Raji (cell line): ENCODE measurements around the gene DDC.

Experiments used
- POLR2A ChIP-seq: IDR thresholded peaks from 2 replicates; pipeline ENCODE4 v1.6.1; 2011; ENCODE audit warnings: low read depth, low read length, control low read depth; ENCODE audit not compliant: insufficient read depth

Gene DDC

DNA sequence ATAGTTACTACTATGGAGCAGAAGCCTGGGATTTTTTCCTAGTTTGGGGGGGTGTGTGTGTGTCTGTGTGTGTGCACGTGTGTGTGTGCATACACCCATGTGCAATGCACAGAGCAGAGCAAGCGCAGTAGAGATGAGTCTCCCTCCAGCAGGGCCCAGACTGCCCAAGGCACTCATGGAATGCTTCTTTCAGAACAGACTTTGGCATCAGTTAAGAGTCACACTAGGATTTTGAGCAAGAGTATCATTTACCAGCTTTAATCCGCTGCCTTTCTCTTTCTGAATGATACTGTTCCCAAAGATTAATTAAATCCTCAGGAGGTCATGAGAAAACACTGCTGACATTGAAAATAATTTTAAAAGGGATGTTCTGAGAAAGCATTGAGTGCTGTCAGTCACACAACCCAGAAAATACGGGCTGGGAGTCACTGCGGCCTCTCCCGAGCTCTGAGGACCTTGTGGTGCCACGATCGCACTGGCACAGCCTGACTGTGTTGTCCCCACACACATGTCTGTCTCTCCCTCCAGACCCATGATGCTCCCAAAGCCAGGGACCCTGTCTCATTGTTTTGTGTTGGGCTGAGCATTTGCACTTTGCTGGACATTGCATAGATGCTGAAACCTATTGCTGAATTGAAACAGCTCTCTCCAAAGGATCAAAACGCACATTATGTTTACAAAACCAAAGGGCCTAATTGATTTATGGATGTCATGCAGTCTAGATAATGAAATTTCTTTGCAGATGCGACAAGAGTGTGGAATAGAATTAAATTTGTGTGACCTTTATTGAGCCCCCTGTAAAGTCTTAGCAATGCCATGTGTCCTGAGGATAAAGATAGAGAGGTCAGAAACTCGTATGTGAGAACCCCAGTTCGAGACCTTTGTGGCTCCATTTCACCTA, 60.3 kb downstream of the DDC start:
- TF ChIP-seq POLR2A: no peak

GRCh38 chr7:50502947-50503346, 62.3 kb downstream of the DDC start:
- no peak for TF ChIP-seq POLR2A

GRCh38 chr7:50502001-50502684, 63.1 kb downstream of the DDC start:
- no peak for TF ChIP-seq POLR2A

DNA sequence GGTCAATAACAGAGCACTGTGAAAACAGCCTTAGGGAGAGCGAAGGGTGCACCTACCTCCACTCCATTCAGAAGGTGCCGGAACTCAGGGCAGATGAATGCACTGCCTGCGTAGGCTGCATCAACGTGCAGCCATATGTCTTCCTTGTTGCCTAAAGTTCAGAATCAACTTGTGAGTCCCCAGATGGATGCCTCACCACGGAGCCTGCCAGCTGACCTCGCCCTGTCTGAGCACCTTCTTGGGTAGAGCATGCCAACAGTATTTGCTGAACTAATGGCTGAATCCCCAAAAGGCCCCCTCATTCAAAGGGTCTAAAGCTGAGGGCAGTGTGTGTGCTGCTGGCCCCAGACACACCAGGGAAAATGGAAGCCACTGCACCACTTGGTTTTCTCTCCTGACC, 66.1 kb downstream of the DDC start:
- no peak for TF ChIP-seq POLR2A

- no peak for TF ChIP-seq POLR2A
Measured at GRCh38 chr7:50497968-50498367, 67.2 kb downstream of the DDC start.

- TF ChIP-seq POLR2A: no peak
Measured at GRCh38 chr7:50497068-50497642, 68.0 kb downstream of the DDC start.

DNA sequence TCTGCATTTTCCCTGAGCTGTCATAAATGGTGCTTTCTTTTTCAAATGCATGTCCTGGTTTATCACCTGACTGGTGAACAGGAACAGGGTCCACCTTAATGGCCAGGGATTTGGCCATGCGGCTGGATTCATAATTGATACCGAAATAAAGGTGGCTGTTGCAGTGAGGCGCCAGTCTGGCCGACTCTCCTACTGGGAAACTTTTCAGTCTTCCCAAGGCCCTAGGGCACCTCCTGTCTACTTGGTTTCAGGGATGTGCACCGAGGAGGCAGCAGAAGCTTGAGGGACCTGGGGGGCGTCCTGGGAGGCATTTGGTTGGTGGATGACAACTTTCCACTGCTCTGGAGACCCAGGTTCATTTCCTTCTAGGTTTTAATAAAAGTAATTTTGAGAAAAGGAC, 68.6 kb downstream of the DDC start:
- TF ChIP-seq POLR2A: no peak

GRCh38 chr7:50495746-50496145, 69.5 kb downstream of the DDC start:
- no peak for TF ChIP-seq POLR2A

GRCh38 chr7:50492770-50493519, 72.3 kb downstream of the DDC start:
- no peak for TF ChIP-seq POLR2A

GRCh38 chr7:50491943-50492342, 73.3 kb downstream of the DDC start:
- TF ChIP-seq POLR2A: no peak

GRCh38 chr7:50491209-50491608, 74.0 kb downstream of the DDC start:
- no peak for TF ChIP-seq POLR2A

DNA sequence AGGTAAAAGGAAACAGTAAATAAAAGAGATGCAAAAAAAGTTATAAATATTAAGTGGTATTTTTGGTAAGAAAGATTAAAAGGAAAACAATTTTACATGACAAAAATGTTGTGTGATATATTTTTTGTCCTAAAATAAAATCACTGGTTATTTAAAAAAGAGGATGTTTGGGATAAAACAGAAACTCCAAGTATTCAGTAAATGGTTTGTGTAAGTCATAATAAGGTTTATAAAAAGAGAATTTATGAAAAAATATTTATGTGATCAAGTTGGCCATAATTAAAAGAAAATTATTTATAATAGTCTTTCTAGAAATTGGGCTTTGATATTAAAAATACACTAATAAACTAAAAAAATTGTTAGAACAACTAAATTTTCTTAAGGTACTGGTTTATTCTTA, 76.8 kb downstream of the DDC start:
- TF ChIP-seq POLR2A: no peak

DNA sequence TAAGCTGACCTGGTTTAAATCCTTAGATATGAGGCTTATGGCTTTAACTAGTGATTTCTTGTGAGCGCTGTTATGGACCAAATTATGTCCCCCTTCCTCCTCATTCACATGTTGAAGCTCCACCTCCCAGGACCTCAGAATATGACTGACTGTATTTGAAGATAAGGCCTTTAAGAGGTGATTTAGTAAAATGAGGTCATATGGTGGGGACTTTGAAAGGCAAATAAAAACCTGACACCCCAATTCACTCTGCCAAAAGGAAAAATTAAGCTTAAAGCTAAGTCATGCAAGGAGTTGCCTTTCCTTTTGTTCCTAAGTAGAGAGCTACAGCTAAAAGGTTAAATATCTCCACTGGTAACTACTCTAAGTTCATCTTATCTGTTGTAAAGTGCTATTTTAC, 78.7 kb downstream of the DDC start:
- TF ChIP-seq POLR2A: no peak

GRCh38 chr7:50481867-50482266, 83.3 kb downstream of the DDC start:
- no peak for TF ChIP-seq POLR2A

- TF ChIP-seq POLR2A: no peak
Measured at GRCh38 chr7:50480797-50481196, 84.4 kb downstream of the DDC start.

GRCh38 chr7:50479743-50480517, 85.3 kb downstream of the DDC start:
- no peak for TF ChIP-seq POLR2A
